Measurements from ENCODE around the gene HES6.

GRCh38 chr2:238251331-238251730, 11.5 kb upstream of the HES6 start:
- TF ChIP-seq, protein P1, sequence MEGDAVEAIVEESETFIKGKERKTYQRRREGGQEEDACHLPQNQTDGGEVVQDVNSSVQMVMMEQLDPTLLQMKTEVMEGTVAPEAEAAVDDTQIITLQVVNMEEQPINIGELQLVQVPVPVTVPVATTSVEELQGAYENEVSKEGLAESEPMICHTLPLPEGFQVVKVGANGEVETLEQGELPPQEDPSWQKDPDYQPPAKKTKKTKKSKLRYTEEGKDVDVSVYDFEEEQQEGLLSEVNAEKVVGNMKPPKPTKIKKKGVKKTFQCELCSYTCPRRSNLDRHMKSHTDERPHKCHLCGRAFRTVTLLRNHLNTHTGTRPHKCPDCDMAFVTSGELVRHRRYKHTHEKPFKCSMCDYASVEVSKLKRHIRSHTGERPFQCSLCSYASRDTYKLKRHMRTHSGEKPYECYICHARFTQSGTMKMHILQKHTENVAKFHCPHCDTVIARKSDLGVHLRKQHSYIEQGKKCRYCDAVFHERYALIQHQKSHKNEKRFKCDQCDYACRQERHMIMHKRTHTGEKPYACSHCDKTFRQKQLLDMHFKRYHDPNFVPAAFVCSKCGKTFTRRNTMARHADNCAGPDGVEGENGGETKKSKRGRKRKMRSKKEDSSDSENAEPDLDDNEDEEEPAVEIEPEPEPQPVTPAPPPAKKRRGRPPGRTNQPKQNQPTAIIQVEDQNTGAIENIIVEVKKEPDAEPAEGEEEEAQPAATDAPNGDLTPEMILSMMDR (IDR thresholded peaks at IDR 0.05): no peak
- no peak for TF ChIP-seq POLR2A (IDR thresholded peaks at IDR 0.05)

Data from testis (tissue), 2 donors.